Activated CD8-positive, alpha-beta memory T cell treated with anti-CD3 and anti-CD28 coated beads, Interleukin-2, amount 50 U/mL, for 1 hour (primary cell): Measurements from ENCODE around the gene CYREN.
A peak's percentile ranks its signal among the peaks of the same experiment; 100 is the strongest.
"Not testable (repeated sequence)": the region's sequence is repeated elsewhere in the genome, so short reads cannot be mapped to it uniquely, and the experiment has no call there.

Source experiments
- DNase-seq: peaks from one replicate; pipeline ENCODE4 v3.0.0-alpha.2; 2020; ENCODE audit errors: extremely low read depth

The CYREN gene

GRCh38 chr7:135170274-135170997 is at the start of gene CYREN:
CYREN (minus strand) TSS chr7:135170707; CDS start chr7:135168922, 1,785 bp downstream.
- DNase-seq: peak; percentile 74

- no peak for DNase-seq
Observed at GRCh38 chr7:135217645-135218509, 47.4 kb upstream of the CYREN start.

GRCh38 chr7:135215698-135216097 is 45.2 kb upstream of the CYREN start:
- no peak for DNase-seq

DNA sequence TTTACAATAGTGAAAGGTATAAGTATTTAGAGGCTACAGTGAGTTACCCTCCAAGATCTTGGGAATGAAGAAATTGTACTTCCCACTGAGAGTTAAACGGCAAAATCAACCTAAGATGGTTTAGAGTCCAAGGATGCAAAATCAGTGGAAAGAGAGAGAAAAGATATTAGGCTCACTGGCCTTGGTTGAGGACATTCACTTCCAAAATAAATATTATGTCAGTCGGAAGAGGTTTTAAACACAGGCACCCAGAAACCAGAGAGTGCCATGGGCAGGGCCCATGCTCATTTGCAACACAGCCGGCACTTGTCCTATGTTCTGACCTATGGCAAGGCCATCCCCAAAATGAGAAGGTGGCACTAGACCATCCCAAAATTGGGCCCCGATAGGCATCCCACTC is 44.7 kb upstream of the CYREN start:
- no peak for DNase-seq

GRCh38 chr7:135213831-135214230 is 43.3 kb upstream of the CYREN start:
- no peak for DNase-seq

DNA sequence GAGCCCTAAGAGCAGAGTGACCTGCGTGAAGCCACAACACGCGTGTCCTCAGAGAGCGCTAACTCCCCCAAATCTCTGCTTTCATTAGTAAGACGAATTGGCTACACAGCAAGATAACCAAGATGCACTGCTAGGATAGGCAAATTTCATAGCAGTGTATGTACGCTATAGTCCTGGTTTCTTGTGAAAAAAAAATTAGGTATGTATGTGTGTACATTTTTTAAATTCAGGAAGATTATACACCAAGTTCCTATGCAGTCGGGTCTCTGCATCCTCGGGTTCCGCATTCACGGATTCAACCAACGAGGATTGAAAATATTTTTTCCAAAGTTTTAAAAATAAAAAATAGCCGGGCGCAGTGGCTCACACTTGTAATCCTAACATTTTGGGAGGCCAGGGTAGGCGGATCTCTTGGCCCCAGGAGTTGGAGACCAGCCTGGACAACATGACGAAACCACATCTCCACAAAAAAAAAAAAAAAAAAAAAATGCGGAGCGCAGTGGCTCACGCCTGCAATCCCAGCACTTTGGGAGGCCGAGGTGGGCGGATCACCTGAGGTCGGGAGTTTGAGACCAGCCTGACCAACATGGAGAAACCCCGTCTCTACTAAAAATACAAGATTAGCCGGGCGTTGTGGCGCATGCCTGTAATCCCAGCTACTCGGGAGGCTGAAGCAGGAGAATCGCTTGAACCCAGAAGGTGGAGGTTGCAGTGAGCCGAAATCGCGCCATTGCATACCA is 41.6 kb upstream of the CYREN start:
- DNase-seq: not testable (repeated sequence)

GRCh38 chr7:135211179-135211945 is 40.9 kb upstream of the CYREN start, which contains the start of gene WDR91:
WDR91 (minus strand) TSS chr7:135211526; CDS start chr7:135211502, 24 bp downstream.
- peak; percentile 84 for DNase-seq

DNA sequence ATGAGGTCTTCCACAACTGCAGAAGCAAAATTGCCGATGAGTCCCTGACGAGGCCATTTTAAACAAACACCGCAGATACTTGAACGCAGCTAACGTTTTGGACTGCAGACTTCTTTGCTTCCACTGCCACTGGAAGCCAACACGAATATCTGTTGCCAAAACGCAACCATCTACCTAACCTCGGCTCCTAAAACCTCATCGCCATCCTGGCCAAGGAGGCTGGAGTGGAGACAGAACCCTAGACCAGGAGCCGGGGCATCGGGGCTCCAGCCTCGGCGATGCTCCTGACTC is 40.3 kb upstream of the CYREN start:
- DNase-seq: no peak

DNA sequence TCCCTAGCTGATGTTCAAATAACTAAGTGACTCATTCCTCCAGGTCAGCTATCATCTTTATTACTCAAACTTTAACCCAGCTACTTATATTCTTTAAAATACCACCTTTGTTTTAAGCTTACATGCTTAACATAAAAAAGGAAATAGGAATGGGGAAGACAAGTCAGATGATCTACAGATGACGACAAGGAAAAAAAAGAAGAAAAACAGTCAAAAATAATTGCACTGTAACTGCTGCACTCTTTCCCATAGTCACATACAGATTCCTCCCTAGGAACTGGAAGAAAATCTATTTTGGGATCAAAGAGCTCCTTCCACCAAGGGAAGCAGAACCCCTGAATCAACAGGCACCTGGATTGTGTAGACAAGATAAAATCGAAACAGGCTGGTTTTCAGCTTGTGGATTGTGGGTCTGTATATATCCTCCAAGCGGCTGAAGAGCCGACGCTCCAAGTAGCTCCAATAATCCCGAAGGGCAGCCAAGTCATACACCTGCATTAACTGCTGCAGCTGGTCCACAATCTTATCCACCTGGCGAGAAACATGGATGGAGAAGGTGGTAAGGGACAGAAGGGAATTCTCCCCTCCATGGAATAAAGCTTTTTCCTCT is 38.8 kb upstream of the CYREN start:
- no peak for DNase-seq

- no peak for DNase-seq
Observed at GRCh38 chr7:135208102-135208793, 37.7 kb upstream of the CYREN start.

DNA sequence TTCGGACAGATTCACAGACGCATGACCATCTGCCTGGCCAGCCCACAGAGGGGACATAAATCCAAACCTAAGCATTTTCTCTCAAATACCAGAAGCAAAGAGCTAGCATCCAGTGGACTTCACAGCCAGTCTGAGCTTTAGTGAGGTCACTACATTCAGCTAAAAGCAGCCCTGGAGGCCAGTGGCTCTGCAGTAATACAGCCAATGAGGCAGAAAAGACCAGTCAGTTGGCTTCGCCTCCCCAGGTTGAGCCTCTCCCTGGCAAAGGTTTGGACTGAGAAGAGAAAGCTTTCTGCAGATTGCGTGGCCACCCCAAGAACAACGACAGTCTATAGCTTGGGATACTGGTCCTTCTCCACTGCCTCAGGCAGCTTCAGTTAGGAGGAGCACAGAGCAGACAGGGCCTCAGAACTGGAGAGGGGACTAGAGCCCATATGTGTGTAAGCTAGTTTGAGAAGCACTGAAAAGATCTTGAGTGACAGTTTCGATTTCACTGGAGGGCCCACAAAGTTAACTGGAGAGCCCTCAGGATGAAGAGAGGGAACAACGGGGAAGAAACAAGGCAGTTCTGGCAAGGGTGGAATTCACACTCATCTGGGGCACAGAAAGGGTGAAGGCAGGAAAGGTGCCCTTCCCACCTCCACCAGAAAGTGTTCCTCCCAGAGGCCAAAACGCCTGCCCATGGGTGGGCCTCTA is 37.0 kb upstream of the CYREN start:
- no peak for DNase-seq

- no peak for DNase-seq
Observed at GRCh38 chr7:135206941-135207391, 36.5 kb upstream of the CYREN start.

GRCh38 chr7:135205850-135206249 is 35.3 kb upstream of the CYREN start:
- no peak for DNase-seq

- DNase-seq: no peak
Observed at GRCh38 chr7:135204876-135205275, 34.4 kb upstream of the CYREN start.

DNA sequence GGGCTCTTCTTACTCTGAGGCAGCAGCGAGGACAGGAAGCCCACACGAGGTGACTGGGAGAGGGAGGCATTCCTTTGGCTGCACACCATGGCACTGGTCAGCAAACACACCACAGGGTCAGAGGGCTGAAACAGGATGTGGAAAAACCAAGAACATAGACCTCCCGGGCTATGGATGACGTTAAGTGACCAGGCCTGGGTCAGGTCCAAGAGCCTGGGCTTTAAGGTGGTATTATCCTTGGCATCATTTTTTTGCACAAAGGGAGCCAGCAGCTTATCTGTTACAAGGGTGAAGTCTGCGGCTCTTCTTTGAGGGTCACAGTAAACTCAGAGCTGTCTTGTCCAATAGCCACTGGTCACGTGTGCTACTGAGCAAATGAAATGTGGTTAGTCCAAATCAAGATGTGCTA is 33.8 kb upstream of the CYREN start:
- DNase-seq: no peak

DNA sequence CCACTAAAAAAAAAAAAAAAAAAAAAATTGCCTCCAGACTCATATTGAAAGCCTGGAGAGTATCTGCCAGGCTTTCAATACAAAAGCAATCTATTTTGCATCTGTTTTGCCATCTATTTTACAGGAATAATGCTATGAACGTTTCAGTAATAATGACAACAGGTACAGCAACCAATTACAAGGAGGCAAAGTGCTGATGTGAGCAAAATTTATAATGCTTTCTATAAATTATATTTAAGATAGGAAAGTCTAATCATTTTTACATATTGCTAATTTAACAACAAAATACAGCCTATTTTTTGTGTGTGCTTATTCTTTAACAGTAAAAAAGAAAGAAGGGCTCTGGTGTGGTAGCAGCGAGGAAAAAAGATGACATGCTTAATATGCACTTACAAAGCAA is 30.8 kb upstream of the CYREN start:
- DNase-seq: no peak

DNA sequence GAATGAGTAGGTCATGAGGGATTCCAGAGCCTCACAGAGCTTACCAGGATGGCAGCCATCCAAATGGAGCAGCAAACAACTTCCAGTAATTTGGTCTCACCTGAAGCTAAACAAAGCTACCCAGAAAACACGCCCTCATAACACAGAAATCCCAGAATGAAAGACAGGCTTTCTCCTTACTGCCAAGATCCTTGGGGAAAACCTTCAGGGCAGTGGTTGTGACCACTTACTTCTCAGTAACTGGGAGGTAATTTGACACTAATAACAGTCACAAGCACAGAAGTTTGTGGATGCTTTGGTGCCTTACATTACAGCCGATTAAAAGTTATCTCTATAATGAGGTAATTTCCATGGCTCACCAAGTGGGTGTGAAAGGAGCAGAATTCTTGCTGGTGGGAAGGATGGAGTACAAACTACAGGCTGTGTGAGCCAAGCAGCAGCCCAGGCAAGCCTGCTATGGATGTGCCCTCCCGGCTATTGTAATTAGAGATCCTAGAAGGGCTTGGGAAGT is 30.4 kb upstream of the CYREN start:
- no peak for DNase-seq

DNA sequence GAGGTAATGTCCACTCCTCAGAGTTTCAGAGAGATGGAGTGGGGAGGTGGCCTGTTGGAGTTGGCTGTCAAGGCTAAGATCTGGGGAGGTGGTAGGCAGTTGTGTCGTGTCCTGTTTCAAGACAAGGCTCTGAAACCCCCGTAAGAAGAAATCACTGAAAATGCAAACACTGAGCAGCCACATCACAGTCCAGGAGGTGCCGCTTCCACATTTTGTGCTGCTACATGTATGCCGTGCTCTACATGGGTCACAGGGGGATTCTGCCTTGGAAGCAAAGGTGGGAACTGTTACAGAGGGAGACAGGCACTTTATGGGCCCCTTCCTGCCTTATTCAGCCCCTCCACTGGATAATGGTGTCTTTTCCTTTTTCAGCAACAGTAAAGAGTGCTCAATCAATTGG is 28.9 kb upstream of the CYREN start:
- no peak for DNase-seq

DNA sequence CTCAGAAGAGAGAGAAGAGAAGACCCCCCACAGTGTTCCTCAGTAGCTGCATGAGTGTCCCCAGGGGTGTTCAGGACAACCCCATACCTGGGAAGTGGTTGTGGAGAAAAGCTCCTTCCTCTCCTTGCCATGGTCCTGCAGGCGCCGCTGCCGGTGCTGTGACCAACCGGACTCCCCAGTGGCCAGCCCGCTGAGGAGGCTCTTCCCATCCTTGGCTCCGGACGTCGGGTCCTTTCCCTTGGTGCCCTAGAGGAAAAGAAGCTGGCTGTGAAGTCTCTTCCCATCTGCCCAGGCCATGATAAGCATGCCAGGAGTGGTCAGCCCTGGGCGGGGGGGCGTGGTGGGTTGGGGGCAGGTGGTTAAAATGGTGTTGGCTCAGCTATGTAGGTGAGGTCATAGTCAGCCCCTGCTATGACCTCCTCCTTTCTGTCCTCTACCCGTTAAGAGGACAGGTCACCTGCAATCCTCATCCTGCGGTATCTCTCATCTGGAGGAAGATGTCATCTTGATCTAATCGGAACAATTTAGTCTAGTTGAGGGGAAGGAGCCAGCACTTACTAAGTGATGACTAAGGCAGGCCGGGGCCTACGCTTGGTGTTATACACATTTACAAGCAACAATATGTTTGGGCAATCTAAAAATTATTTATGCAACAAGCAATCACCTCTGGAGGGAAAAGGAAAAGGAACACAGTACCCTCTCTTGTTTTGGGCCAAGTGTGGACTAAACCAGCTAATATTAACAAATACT is 27.6 kb upstream of the CYREN start:
- DNase-seq: no peak
